ENCODE results near the gene HMGXB4.

Gene HMGXB4

GRCh38 chr22:35334004-35334403 is 76.7 kb downstream of the HMGXB4 start:
- TF ChIP-seq CTCF (IDR thresholded peaks at IDR 0.05; ENCODE audit: control extremely low read depth, extremely low read depth, low read depth, missing control alignments) = no peak
- CTCF ChIA-PET = interaction anchor here (0.7 to 1.7 kb wide), 5 partner anchors 17 to 293 kb away, joined by 3 to 5 read pairs (median 4); no protein-coding TSS in a partner anchor
- DNase-seq (ENCODE audit: extremely low spot score) = peak; percentile 47
- POLR2A ChIA-PET = no interaction called here

GRCh38 chr22:35335468-35335867 is 78.2 kb downstream of the HMGXB4 start:
- DNase-seq (ENCODE audit: extremely low spot score) = no peak
- ChIA-PET CTCF (interaction anchor here (0.7 to 1.4 kb wide), 4 partner anchors 11 to 291 kb away, joined by 3 to 4 read pairs (median 3); no protein-coding TSS in a partner anchor), POLR2A (interaction anchor here (0.6 kb wide), 1 partner anchor 20 kb away, joined by 3 read pairs; no protein-coding TSS in a partner anchor)
- no peak for TF ChIP-seq CTCF (IDR thresholded peaks at IDR 0.05; ENCODE audit: control extremely low read depth, extremely low read depth, low read depth, missing control alignments)

- ChIA-PET CTCF (interaction anchor here (1.2 to 2.5 kb wide), 3 partner anchors 12 to 17 kb away, joined by 3 to 6 read pairs (median 3); no protein-coding TSS in a partner anchor), POLR2A (interaction anchor here (0.6 kb wide), 1 partner anchor 19 kb away, joined by 3 read pairs; no protein-coding TSS in a partner anchor)
- DNase-seq (ENCODE audit: extremely low spot score) = no peak
- no peak for TF ChIP-seq CTCF (IDR thresholded peaks at IDR 0.05; ENCODE audit: control extremely low read depth, extremely low read depth, low read depth, missing control alignments)
Observed at GRCh38 chr22:35335936-35336781, 78.9 kb downstream of the HMGXB4 start.

GRCh38 chr22:35337932-35338331 is 80.6 kb downstream of the HMGXB4 start:
- CTCF ChIA-PET = interaction anchor here (1.4 to 2.5 kb wide), 3 partner anchors 10 to 15 kb away, joined by 3 to 6 read pairs (median 3); no protein-coding TSS in a partner anchor
- POLR2A ChIA-PET = no interaction called here
- peak; percentile 19 for TF ChIP-seq CTCF (IDR thresholded peaks at IDR 0.05; ENCODE audit: control extremely low read depth, extremely low read depth, low read depth, missing control alignments)
- DNase-seq (ENCODE audit: extremely low spot score) = no peak

GRCh38 chr22:35341090-35341874 is 84.0 kb downstream of the HMGXB4 start:
- CTCF ChIA-PET = interaction anchor here (1.4 to 2.9 kb wide), 2 partner anchors 10 kb away, joined by 5 to 12 read pairs; no protein-coding TSS in a partner anchor
- no peak for TF ChIP-seq CTCF (IDR thresholded peaks at IDR 0.05; ENCODE audit: control extremely low read depth, extremely low read depth, low read depth, missing control alignments)
- DNase-seq (ENCODE audit: extremely low spot score) = no peak
- POLR2A ChIA-PET = no interaction called here

GRCh38 chr22:35342390-35342789 is 85.1 kb downstream of the HMGXB4 start:
- DNase-seq (ENCODE audit: extremely low spot score) = no peak
- CTCF ChIA-PET = interaction anchor here (1.4 kb wide), 1 partner anchor 12 kb away, joined by 5 read pairs; no protein-coding TSS in a partner anchor
- no peak for TF ChIP-seq CTCF (IDR thresholded peaks at IDR 0.05; ENCODE audit: control extremely low read depth, extremely low read depth, low read depth, missing control alignments)
- POLR2A ChIA-PET = no interaction called here

Data from GM10248 (cell line).